ENCODE results near the gene HSD17B12. TPM values are rescaled to one million over a fixed set of nuclear protein-coding genes. Genes with fewer than 3 reads are reported as not detected.

The HSD17B12 gene
- total and polyA plus RNA-seq, 2 of the 13 experiments (the other 11 are each of a cell fraction or from before 2014, with no cell fraction given) = 50.3 to 117 TPM

GRCh38 chr11:43830928-43831440 lies 150.4 kb downstream of the HSD17B12 start (continued):
- TF ChIP-seq ARID5B (CRISPR knock-in tag; IDR thresholded peaks at IDR 0.05) = 0 out of 2 replicates have a peak, but pooled peaks have one; percentile 17

- Histone ChIP-seq H2AFZ (ENCODE audit: low read length) (no peak overlapping the region), H3K9me3 (ENCODE audit: low read length) (no peaks in the 10 kb centered on the region), H3K27ac (ENCODE audit: extremely low read length, insufficient read depth, low read length) (no peak overlapping the region), H3K4me3 (replicated peaks in 1 of 3; ENCODE audit: insufficient read depth in 1 of 3, low read depth in 2 of 3, low read length in 3 of 3) (no peak overlapping the region), H3K36me3 (replicated peaks in 1 of 2; ENCODE audit: control insufficient read depth in 1 of 2, insufficient read depth in 2 of 2, low read length in 2 of 2) (peaks cover 4 to 19% of the 10 kb centered on the region in 2 experiments), H3K27me3 (ENCODE audit: control insufficient read depth in 1 of 2, insufficient read depth in 2 of 2, low read length in 2 of 2) (no peaks in the 10 kb centered on the region), H3K4me2 (ENCODE audit: low read depth, low read length) (no peak overlapping the region), H3K4me1 (ENCODE audit: insufficient read depth, low read length) (peaks cover 11% of the 10 kb centered on the region; the same call in 1 of the 2 replicates), H4K20me1 (ENCODE audit: insufficient read depth, low read length) (no peaks in the 10 kb centered on the region), H3K79me2 (ENCODE audit: insufficient read depth, low read length) (no peaks in the 10 kb centered on the region), H3K9ac (ENCODE audit: insufficient read depth, low read depth, low read length) (no peak overlapping the region)
- ChIA-PET POLR2A (no interaction called here), CTCF (ENCODE audit: low intra/inter-chr PET ratio, low total read pairs) (no interaction called here)
- no TSS peak for BruUV-seq (replicated peaks)
- in situ Hi-C loops (cut with HindIII; ENCODE audit: extremely low pct_ligation_motif_present, low pct_unique_long_range_greater_than_20kb) = no loop called here
- WGBS (ENCODE audit: low lambda C conversion rate) = 100% methylated on average over 4 of the region's 4 CpGs
- intact Hi-C loops (cut with micrococcal nuclease; ENCODE audit: unreplicated experiment) = no loop called here
- no peak for ATAC-seq
- FAIRE-seq = no peak
- no peak for DNase-seq (ENCODE audit: low spot score)
- TF ChIP-seq GLI4 (CRISPR knock-in tag; IDR thresholded peaks at IDR 0.05; ENCODE audit: borderline replicate concordance) (no peak), SNAI1 (CRISPR knock-in tag; IDR thresholded peaks at IDR 0.05; ENCODE audit: borderline replicate concordance) (no peak), HNF4A (CRISPR knock-in tag; IDR thresholded peaks at IDR 0.05) (no peak), ATM (IDR thresholded peaks at IDR 0.05; ENCODE audit: borderline replicate concordance) (no peak), REXO4 (CRISPR knock-in tag; IDR thresholded peaks at IDR 0.05; ENCODE audit: borderline replicate concordance) (no peak), ZNF670 (CRISPR knock-in tag; IDR thresholded peaks at IDR 0.05; ENCODE audit: borderline replicate concordance) (no peak), HOXA5 (CRISPR knock-in tag; IDR thresholded peaks at IDR 0.05) (no peak), ZNF841 (CRISPR knock-in tag; IDR thresholded peaks at IDR 0.05; ENCODE audit: borderline replicate concordance) (no peak), FOSL2 (CRISPR knock-in tag; IDR thresholded peaks at IDR 0.05) (no peak), ZNF607 (CRISPR knock-in tag; IDR thresholded peaks at IDR 0.05; ENCODE audit: borderline replicate concordance) (no peak)
Measured at GRCh38 chr11:43832536-43832935, 152.0 kb downstream of the HSD17B12 start.
